Posterior vena cava (tissue), 2 donors: Measurements from ENCODE around the gene TNNC2. TPM values are rescaled to one million over a fixed set of nuclear protein-coding genes. Genes with fewer than 3 reads are reported as not detected.
A peak's percentile ranks its signal among the peaks of the same experiment; 100 is the strongest.

ENCODE experiments used
- DNase-seq: peaks from one replicate; pipeline ENCODE4 v3.0.0-alpha.2; 2020; ENCODE audit warnings: low spot score
- intact Hi-C, 2 donors: fragments of 100-400 bp; cut with DNase I; formaldehyde crosslinking; loops; one replicate each; pipeline versions ENCODE4 v1.14.1 to v1.14.2; 2022 to 2023
- total RNA-seq, 2 donors: library from RNA; stranded (reverse); fragmentation: NEBNext Ultra II Directional; extraction: Animal tissue kit (Norgen Biotek cat#: 25700); gene quantifications; one replicate each; pipeline ENCODE4 v1.2.1, GENCODE V29; 2021
- donor health status: DM: yes; HTN: yes; CAD: no.
- donor health status: DM: yes; HTN: yes; CAD: no.

The TNNC2 gene
- total RNA-seq, 2 donors from 2014 or later: 0.48 to 0.60 TPM

- intact Hi-C loops: loop anchor here in 1 of 2 donors (10.0 kb wide), 1 partner anchor 106 kb away; the partner anchor contains the start of gene PCIF1
- DNase-seq: no peak
Measured at GRCh38 chr20:45828589-45828988, 1.5 kb upstream of the TNNC2 start.

DNA sequence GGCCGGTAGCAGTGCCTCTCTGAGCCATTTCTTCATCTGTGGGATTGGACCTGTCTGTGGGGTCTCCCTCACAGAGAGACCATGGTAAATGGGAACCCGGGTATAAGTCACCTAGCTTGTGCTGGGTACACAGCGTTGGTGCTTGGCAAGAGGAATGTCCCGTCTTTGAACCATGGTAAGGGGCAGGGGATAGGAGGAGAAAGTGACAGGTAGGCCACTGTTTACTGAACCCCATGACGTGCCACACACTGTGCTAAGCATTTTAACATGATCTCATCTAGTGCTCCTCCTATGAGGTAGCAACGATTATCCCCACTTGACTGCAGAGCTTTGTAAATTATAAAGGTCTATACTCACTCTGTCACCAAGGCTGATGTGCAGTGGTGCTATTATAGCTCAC is 600 bp upstream of the TNNC2 start:
- intact Hi-C loops: loop anchor here in 1 of 2 donors (10.0 kb wide), 1 partner anchor 107 kb away; the partner anchor contains the start of gene PCIF1
- no peak for DNase-seq

- intact Hi-C loops: loop anchor here in 1 of 2 donors (10.0 kb wide), 1 partner anchor 108 kb away; the partner anchor contains the start of gene PCIF1
- DNase-seq: peak; percentile 87
Measured at GRCh38 chr20:45826381-45827019, 612 bp downstream of the TNNC2 start.

DNA sequence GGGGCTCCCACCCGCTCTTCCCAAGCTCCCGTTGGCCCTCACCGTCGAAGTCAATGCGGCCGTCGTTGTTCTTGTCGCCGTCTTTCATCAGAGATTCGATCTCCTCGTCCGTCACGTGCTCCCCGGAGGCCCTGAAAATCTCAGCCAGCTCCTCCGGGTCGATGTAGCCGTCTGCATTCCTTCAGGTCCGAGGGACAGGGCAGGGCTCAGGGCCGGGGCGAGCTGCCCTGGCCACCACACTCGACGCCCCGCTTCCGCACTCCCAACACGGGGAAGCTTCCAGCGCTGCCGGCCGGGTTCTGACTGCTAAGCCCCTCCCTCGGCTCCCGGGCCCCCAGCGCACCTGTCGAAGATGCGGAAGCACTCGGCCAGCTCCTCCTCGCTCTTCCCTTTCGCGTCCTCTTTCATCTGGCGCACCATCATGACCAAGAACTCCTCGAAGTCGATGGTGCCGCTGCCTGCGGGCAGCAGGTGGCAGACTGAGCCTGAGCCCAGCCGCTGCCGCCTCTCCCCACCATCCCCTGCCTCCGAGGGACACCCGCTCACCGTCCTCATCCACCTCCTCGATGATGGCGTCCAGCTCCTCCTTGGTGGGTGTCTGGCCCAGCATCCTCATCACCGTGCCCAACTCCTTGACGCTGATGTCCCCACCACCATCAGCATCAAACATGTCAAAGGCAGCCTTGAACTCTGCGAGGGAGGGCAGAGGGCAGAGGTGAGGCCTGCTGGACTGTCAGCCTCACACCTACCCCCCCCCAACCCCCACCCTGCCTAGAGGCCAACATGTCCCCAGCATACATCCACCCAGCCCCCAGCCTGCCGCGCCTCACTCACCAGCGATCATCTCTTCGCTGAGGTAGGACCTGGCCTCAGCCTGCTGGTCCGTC is 2.9 kb downstream of the TNNC2 start:
- intact Hi-C loops: loop anchor here in 1 of 2 donors (10.0 kb wide), 1 partner anchor 111 kb away; the partner anchor contains the start of gene PCIF1
- DNase-seq: no peak

- DNase-seq: no peak
Measured at GRCh38 chr20:45822857-45823256, 4.3 kb downstream of the TNNC2 start.

GRCh38 chr20:45821947-45822346 is 5.2 kb downstream of the TNNC2 start:
- DNase-seq: no peak
- intact Hi-C loops: loop anchor here in 1 of 2 donors (10.0 kb wide), 1 partner anchor 113 kb away; the partner anchor contains the start of gene PCIF1

More at GRCh38 chr20:45822857-45823256, 4.3 kb downstream of the TNNC2 start:
- intact Hi-C loops: loop anchor here in 1 of 2 donors (10.0 kb wide), 1 partner anchor 112 kb away; the partner anchor contains the start of gene PCIF1

DNA sequence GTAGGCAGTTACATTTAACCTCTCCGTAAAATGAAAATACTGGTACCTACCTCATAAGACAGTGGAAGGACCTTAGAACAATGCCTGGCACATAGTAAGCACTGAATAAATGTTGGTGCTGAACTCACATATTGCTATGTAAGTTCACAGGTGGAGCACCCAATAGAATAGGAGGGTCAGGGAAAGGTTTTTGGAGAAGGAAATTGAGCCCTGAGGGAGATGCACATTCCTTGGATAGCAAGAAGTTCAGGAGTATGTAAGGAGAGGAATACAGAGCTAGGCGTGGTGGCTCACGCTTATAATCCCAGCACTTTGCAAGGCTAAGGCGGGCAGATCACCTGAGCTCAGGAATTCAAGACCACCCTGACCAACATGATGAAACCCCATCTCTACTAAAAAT is 7.6 kb downstream of the TNNC2 start:
- intact Hi-C loops: loop anchor here in 1 of 2 donors (10.0 kb wide), 1 partner anchor 145 kb away; no protein-coding TSS in a partner anchor
- DNase-seq: no peak

DNA sequence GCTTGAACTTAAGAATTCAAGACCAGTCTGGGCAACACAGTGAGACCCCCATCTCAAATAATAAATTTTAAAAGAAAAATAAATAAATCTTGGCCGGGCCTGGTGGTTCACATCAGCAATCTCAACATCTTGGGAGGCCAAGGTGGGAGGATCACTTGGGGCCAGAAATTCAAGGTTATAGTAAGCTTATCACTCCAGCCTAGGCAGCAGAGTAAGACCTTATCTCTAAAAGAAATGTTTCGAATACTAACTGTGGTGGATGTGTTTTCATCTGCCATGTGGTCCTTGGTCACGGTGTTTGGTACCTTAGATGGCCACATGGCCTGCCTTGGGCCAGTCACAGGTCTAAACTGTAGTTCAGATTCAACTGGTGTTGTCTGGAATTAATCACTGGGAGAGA is 8.9 kb downstream of the TNNC2 start:
- DNase-seq: no peak
- intact Hi-C loops: loop anchor here in 1 of 2 donors (10.0 kb wide), 1 partner anchor 147 kb away; no protein-coding TSS in a partner anchor

DNA sequence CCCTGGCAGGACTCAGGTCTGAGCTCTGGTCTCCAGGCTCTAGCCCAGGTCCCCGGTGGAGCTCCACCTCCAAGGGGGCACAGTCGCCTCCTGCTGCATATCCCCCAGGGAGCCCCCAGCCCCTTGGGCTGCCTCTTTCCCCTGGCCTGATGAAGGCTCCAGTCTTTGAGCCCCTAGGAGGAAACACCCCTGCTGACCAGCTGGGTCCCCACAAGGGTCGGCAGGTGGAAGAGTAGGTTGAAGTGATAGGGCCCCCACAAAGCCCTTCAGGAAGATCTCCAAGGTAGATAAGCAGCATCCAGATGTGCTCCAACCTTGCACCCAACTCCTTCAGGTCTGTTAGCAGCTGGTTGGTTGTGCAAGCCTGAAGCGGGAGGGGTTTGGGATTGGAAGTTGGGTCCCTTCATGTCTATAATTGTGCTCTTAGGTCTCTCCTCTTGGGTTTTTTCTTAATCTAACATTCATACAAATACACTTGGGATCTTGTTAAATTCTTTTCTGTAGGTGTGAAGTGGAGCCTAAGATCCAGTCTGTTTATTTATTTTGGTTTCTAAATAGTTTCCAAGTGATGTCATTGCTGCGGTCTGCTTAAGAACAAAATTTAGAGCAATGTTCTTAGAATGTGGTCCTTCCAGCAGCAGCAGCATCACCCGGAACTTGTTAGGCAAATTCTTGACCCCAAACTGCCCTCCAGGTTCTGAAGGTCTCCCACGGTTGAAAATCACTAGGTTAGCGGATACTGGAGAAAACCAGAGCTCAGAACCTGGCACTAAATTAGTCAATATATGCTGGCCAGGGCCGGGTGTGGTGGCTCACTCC is 9.5 kb downstream of the TNNC2 start:
- intact Hi-C loops: loop anchor here in 1 of 2 donors (10.0 kb wide), 1 partner anchor 147 kb away; no protein-coding TSS in a partner anchor
- DNase-seq: no peak

- DNase-seq: no peak
- intact Hi-C loops: loop anchor here in 1 of 2 donors (10.0 kb wide), 1 partner anchor 148 kb away; no protein-coding TSS in a partner anchor
Measured at GRCh38 chr20:45816951-45817350, 10.2 kb downstream of the TNNC2 start.

DNA sequence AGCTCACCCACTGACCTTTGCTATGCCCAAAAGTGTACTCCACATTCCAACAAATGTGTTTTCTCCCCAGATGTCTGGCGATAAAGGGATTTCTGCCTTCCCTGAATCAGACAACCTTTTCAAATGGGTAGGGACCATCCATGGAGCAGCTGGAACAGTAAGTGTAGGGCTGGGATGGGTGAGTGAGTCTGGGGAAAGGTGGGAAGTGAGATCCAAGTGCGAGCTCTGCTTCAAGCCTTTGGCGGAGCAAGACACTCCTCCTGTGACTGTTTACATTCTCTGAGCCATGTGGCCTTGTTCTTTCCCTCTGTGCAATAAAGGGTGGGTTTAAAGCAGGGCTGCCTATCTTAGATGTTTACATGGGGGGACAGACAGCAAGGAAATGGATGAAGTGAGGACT is 12.8 kb downstream of the TNNC2 start:
- no peak for DNase-seq
- intact Hi-C loops: loop anchor here in 1 of 2 donors (10.0 kb wide), 1 partner anchor 150 kb away; no protein-coding TSS in a partner anchor

DNA sequence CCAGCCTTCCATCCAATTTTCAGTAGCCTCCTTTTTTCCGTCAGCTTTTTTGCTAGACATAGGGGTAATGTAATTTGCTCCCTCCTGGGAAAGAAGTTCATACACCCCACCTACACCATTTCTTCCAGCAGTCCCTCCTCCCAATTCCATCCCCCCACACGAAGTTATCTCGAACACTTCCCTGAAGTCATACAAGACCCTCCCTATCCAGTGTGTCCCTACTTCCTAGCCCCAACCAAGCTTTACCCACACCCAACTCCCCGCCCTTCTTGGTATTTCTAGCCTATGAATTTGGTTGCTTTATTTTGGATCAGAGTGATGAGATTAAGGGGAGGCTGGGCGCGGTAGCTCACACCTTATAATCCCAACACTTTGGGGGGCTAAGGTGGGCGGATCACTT is 13.6 kb downstream of the TNNC2 start:
- intact Hi-C loops: loop anchor here in 1 of 2 donors (10.0 kb wide), 1 partner anchor 151 kb away; no protein-coding TSS in a partner anchor
- no peak for DNase-seq

GRCh38 chr20:45813006-45813340 is 14.1 kb downstream of the TNNC2 start:
- intact Hi-C loops: loop anchor here in 1 of 2 donors (10.0 kb wide), 1 partner anchor 152 kb away; no protein-coding TSS in a partner anchor
- DNase-seq: no peak

- DNase-seq: peak; percentile 99
- intact Hi-C loops: loop anchor here in 1 of 2 donors (10.0 kb wide), 1 partner anchor 152 kb away; no protein-coding TSS in a partner anchor
Measured at GRCh38 chr20:45812157-45813005, 14.7 kb downstream of the TNNC2 start, which contains the start of gene UBE2C. TSS of gene UBE2C (plus strand) at chr20:45812644. CDS start at chr20:45812696, 52 bp downstream.

GRCh38 chr20:45810191-45810970 is 16.7 kb downstream of the TNNC2 start:
- DNase-seq: no peak
- intact Hi-C loops: loop anchor here in 1 of 2 donors (10.0 kb wide), 1 partner anchor 154 kb away; no protein-coding TSS in a partner anchor

GRCh38 chr20:45801851-45802250 is 25.3 kb downstream of the TNNC2 start:
- intact Hi-C loops: loop anchor here in 1 of 2 donors (10.0 kb wide), 1 partner anchor 143 kb away; no protein-coding TSS in a partner anchor
- DNase-seq: no peak
